WI38 (cell line): Measurements from ENCODE around the gene GPR176.

Experiments
- H3K4me3 ChIP-seq: 2 replicates; pipeline ENCODE4 v1.5.1; 2011; ENCODE audit warnings: low read depth, mild to moderate bottlenecking, control low read depth, low read length
- CTCF ChIP-seq: IDR thresholded peaks from 2 replicates; pipeline ENCODE4 v1.5.1; 2012; ENCODE audit warnings: low read depth, mild to moderate bottlenecking, control low read depth, low read length

GPR176 gene

GRCh38 chr15:39919748-39920509, at the start of gene GPR176:
Gene GPR176 (minus strand): TSS chr15:39920266. CDS start chr15:39920026, 240 bp downstream.
- TF ChIP-seq CTCF, result no peak
- H3K4me3 ChIP-seq, result peak within 1 kb of the TSS; percentile 79

GRCh38 chr15:39969002-39969394, 48.9 kb upstream of the GPR176 start:
- no peak for TF ChIP-seq CTCF
- H3K4me3 ChIP-seq, result no peak overlapping the region

- no peak overlapping the region for H3K4me3 ChIP-seq
These were observed 48.4 kb upstream of the GPR176 start for GRCh38 chr15:39968273-39969001.

GRCh38 chr15:39966521-39966920, 46.5 kb upstream of the GPR176 start:
- H3K4me3 ChIP-seq, result no peak overlapping the region
- TF ChIP-seq CTCF, result no peak

More at GRCh38 chr15:39968273-39969001, 48.4 kb upstream of the GPR176 start:
- TF ChIP-seq CTCF, result no peak

GRCh38 chr15:39963786-39964185, 43.7 kb upstream of the GPR176 start:
- TF ChIP-seq CTCF, result no peak

GRCh38 chr15:39961051-39961450, 41.0 kb upstream of the GPR176 start:
- no peak overlapping the region for H3K4me3 ChIP-seq
- no peak for TF ChIP-seq CTCF

More at GRCh38 chr15:39963786-39964185, 43.7 kb upstream of the GPR176 start:
- H3K4me3 ChIP-seq, result no peak overlapping the region

- no peak for TF ChIP-seq CTCF
- H3K4me3 ChIP-seq, result no peak overlapping the region
These were observed 40.3 kb upstream of the GPR176 start for GRCh38 chr15:39960411-39960810.
